Measurements from ENCODE around the gene CHCHD1.
A peak's percentile ranks its signal among the peaks of the same experiment; 100 is the strongest.

Gene CHCHD1

DNA sequence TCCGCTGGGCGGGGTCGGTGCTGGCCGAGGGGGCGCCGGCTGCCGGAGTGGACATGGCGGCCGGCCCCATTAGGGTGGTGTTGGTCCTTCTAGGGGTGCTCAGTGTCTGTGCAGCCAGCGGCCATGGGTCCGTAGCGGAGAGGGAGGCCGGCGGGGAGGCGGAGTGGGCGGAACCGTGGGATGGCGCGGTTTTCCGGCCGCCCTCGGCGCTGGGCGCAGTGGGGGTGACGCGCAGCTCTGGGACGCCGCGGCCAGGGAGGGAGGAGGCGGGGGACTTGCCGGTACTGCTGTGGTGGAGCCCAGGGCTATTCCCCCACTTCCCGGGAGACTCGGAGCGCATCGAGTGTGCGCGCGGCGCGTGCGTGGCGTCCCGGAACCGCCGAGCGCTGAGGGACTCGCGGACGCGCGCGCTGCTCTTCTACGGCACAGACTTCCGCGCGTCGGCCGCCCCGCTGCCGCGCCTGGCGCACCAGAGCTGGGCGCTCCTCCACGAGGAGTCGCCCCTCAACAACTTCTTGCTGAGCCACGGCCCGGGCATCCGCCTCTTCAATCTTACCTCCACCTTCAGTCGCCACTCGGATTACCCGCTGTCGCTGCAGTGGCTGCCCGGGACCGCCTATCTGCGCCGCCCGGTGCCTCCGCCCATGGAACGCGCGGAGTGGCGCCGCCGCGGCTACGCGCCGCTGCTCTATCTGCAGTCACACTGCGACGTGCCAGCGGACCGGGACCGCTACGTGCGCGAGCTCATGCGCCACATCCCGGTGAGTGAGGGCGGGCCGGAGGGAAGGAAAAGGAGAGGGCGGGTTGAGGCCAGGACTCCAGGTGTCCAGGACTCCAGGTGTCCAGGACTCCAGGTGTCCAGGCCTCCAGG lies 9.3 kb upstream of the CHCHD1 start:
- H3K36me3 ChIP-seq (ENCODE audit: control insufficient read depth, insufficient read depth, low read length): peaks cover 11% of the 10 kb centered on the region
- H3K4me3 ChIP-seq (ENCODE audit: low read depth, low read length): peak overlapping the region; percentile 77
- H3K27me3 ChIP-seq (ENCODE audit: control insufficient read depth, insufficient read depth, low read length): no peaks in the 10 kb centered on the region
- H3K9me3 ChIP-seq (ENCODE audit: control insufficient read depth, insufficient read depth, low read length): no peaks in the 10 kb centered on the region
- H3K9ac ChIP-seq (ENCODE audit: low read depth, low read length): peak overlapping the region; percentile 83
- peaks cover 4% of the 10 kb centered on the region for H3K4me1 ChIP-seq (ENCODE audit: control insufficient read depth, insufficient read depth, low read length)

DNA sequence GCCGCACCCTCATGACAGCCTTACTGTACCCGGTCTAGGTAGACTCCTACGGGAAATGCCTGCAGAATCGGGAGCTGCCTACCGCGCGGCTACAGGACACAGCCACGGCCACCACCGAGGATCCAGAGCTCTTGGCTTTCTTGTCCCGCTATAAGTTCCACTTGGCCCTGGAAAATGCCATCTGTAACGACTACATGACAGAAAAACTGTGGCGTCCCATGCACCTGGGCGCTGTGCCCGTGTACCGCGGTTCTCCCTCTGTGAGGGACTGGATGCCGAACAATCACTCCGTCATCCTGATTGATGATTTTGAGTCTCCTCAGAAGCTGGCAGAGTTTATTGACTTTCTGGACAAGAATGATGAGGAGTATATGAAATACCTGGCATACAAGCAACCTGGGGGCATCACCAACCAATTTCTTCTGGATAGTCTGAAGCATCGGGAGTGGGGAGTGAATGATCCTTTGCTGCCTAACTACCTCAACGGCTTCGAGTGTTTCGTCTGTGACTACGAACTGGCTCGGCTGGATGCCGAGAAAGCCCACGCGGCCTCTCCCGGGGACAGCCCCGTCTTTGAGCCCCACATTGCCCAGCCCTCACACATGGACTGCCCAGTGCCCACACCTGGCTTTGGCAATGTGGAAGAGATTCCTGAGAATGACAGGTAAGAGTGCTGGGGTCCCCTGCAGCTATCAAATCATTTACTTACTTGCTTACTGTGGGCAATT lies 8.5 kb upstream of the CHCHD1 start:
- peak overlapping the region; percentile 77 for H3K4me3 ChIP-seq (ENCODE audit: low read depth, low read length)
- peak overlapping the region; percentile 83 for H3K9ac ChIP-seq (ENCODE audit: low read depth, low read length)
- H3K4me1 ChIP-seq (ENCODE audit: control insufficient read depth, insufficient read depth, low read length): peaks cover 4% of the 10 kb centered on the region
- no peaks in the 10 kb centered on the region for H3K27me3 ChIP-seq (ENCODE audit: control insufficient read depth, insufficient read depth, low read length)
- peaks cover 8% of the 10 kb centered on the region for H3K36me3 ChIP-seq (ENCODE audit: control insufficient read depth, insufficient read depth, low read length)
- no peaks in the 10 kb centered on the region for H3K9me3 ChIP-seq (ENCODE audit: control insufficient read depth, insufficient read depth, low read length)

DNA sequence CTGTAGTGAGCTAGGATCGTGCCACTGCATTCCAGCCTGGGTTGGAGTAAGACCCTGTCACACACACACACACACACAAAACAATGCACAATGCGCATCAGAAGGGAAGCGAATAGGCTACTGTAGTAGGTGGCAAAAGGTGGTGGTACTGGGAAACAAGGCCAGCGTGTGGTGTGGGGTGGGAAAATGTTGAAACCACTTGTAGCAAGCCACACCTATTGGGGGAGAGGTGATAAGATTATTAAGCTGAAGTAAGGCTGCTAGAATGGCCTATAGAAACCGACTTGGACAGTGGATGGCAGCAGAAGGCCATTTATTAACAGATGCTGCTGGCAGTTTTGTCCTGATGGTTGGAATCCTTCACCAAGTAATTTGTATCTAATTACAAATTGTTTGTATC lies 7.2 kb upstream of the CHCHD1 start:
- Histone ChIP-seq H3K4me3 (ENCODE audit: low read depth, low read length) (no peak overlapping the region), H3K4me1 (ENCODE audit: control insufficient read depth, insufficient read depth, low read length) (peaks cover 4% of the 10 kb centered on the region), H3K9ac (ENCODE audit: low read depth, low read length) (no peak overlapping the region), H3K9me3 (ENCODE audit: control insufficient read depth, insufficient read depth, low read length) (no peaks in the 10 kb centered on the region), H3K27me3 (ENCODE audit: control insufficient read depth, insufficient read depth, low read length) (no peaks in the 10 kb centered on the region), H3K36me3 (ENCODE audit: control insufficient read depth, insufficient read depth, low read length) (peaks cover 4% of the 10 kb centered on the region)

DNA sequence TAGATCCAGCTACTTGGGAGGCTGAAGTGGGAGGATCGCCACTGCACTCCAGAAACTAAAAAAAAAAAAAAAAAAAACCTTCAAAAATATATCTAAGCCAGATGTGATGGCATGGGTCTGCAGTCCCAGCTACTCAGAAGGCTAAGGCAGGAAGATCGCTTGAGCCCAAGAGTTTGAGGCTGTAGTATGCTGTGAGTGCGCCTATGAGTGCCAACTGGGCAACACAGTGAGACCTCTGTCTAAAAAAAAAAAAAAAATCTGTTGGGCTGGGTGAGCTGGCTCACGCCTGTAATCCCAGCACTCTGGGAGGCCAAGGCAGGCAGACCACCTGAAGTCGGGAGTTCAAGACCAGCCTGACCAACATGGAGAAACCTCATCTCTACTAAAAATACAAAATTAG lies 2.8 kb upstream of the CHCHD1 start:
- peaks cover 2% of the 10 kb centered on the region for H3K4me1 ChIP-seq (ENCODE audit: control insufficient read depth, insufficient read depth, low read length)
- H3K9me3 ChIP-seq (ENCODE audit: control insufficient read depth, insufficient read depth, low read length): no peaks in the 10 kb centered on the region
- H3K36me3 ChIP-seq (ENCODE audit: control insufficient read depth, insufficient read depth, low read length): peaks cover 4% of the 10 kb centered on the region
- H3K27me3 ChIP-seq (ENCODE audit: control insufficient read depth, insufficient read depth, low read length): no peaks in the 10 kb centered on the region
- no peak overlapping the region for H3K9ac ChIP-seq (ENCODE audit: low read depth, low read length)
- no peak overlapping the region for H3K4me3 ChIP-seq (ENCODE audit: low read depth, low read length)

DNA sequence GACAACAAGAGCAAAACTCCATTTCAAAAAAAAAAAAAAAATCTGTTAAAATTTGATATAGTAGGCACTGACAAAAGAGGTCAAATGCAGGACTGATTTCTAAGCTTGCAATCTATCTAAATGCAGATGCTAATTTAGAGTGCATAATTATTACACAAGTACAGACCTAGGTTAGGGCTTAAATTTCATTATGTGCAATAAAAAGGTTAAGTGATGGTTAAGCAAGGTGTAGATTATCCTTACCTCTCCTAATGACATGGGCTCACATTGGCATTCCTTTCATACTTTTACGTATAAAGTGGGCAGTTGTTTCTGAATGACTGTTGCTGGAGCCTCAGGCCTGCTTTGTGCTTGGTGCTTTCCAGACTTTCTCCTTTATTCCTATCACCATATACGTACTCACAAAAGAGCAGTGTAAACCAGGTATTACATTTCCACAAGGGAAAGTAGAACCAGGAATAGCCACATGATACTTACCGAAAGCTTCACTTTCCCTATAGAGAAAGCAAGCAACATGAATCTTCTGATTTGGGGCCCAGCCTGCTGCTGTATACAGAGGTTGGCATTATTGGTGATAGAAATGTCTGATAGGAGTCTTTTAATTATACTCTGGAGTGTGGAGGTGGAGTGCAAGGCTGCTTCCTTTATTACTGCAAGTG lies 2.2 kb upstream of the CHCHD1 start:
- peaks cover 2% of the 10 kb centered on the region for H3K4me1 ChIP-seq (ENCODE audit: control insufficient read depth, insufficient read depth, low read length)
- H3K4me3 ChIP-seq (ENCODE audit: low read depth, low read length): no peak overlapping the region
- peaks cover 4% of the 10 kb centered on the region for H3K36me3 ChIP-seq (ENCODE audit: control insufficient read depth, insufficient read depth, low read length)
- H3K9ac ChIP-seq (ENCODE audit: low read depth, low read length): no peak overlapping the region
- H3K9me3 ChIP-seq (ENCODE audit: control insufficient read depth, insufficient read depth, low read length): no peaks in the 10 kb centered on the region
- H3K27me3 ChIP-seq (ENCODE audit: control insufficient read depth, insufficient read depth, low read length): no peaks in the 10 kb centered on the region

DNA sequence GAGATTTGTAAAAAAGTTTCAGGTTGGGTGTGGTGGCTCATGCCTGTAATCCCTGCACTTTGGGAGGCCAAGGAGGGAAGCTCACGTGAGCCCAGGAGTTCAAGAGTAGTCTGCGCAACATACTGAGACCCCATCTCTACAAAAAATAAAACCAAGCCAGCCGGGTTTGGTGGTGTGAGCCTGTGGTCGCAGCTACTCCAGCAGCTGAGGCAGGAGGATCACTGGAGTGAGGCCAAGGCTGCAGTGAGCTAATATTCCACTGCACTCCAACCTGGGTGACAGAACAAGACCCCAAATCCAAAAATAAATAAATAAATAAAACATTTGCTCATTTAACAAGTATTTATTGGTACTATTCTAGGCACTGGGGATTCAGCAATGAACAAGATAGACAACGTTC lies 1.5 kb upstream of the CHCHD1 start:
- Histone ChIP-seq H3K27me3 (ENCODE audit: control insufficient read depth, insufficient read depth, low read length) (no peaks in the 10 kb centered on the region), H3K4me1 (ENCODE audit: control insufficient read depth, insufficient read depth, low read length) (peaks cover 2% of the 10 kb centered on the region), H3K9me3 (ENCODE audit: control insufficient read depth, insufficient read depth, low read length) (no peaks in the 10 kb centered on the region), H3K9ac (ENCODE audit: low read depth, low read length) (no peak overlapping the region), H3K36me3 (ENCODE audit: control insufficient read depth, insufficient read depth, low read length) (peaks cover 4% of the 10 kb centered on the region), H3K4me3 (ENCODE audit: low read depth, low read length) (peak overlapping the region; percentile 88)

DNA sequence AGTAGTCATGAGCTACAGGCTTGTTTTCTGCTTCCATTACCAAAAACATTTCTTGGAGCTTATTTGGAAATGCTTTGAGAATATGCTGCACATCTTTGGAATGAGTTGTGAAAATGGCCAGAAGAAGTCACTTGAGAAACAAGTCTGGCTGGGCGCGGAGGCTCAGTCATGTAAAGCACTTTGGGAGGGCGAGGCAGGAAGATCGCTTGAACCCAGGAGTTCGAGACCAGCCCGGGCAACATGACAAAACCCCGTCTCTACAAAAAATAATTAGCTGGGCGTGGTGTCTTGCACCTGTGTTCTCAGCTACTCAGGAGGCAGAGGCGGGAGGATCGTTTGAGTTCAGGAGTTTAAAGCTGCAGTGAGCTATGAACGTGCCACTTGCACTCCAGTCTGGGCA lies 882 bp upstream of the CHCHD1 start:
- peaks cover 2% of the 10 kb centered on the region for H3K4me1 ChIP-seq (ENCODE audit: control insufficient read depth, insufficient read depth, low read length)
- H3K9me3 ChIP-seq (ENCODE audit: control insufficient read depth, insufficient read depth, low read length): no peaks in the 10 kb centered on the region
- no peaks in the 10 kb centered on the region for H3K27me3 ChIP-seq (ENCODE audit: control insufficient read depth, insufficient read depth, low read length)
- H3K36me3 ChIP-seq (ENCODE audit: control insufficient read depth, insufficient read depth, low read length): peaks cover 4% of the 10 kb centered on the region
- peak overlapping the region; percentile 91 for H3K9ac ChIP-seq (ENCODE audit: low read depth, low read length)
- peak overlapping the region; percentile 88 for H3K4me3 ChIP-seq (ENCODE audit: low read depth, low read length)

DNA sequence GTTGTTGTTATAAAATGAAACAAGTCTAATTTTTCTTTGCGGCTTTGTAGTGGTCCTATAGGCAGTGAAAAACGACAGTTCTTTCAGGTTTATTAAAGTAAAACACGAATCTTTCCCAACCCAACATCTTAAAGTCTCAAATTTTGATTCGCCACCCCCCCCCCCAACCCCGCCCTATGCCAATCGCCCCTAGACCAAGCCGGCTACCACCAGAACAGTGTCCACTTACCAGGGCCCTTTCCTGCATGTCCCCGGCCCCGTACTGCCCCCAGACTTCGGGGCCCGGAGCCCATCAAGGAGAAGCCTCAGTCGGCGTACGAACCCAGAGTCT lies 335 bp upstream of the CHCHD1 start:
- peak overlapping the region; percentile 91 for H3K9ac ChIP-seq (ENCODE audit: low read depth, low read length)
- H3K9me3 ChIP-seq (ENCODE audit: control insufficient read depth, insufficient read depth, low read length): no peaks in the 10 kb centered on the region
- H3K4me1 ChIP-seq (ENCODE audit: control insufficient read depth, insufficient read depth, low read length): peaks cover 4% of the 10 kb centered on the region
- peaks cover 4% of the 10 kb centered on the region for H3K36me3 ChIP-seq (ENCODE audit: control insufficient read depth, insufficient read depth, low read length)
- H3K4me3 ChIP-seq (ENCODE audit: low read depth, low read length): peak overlapping the region; percentile 88
- H3K27me3 ChIP-seq (ENCODE audit: control insufficient read depth, insufficient read depth, low read length): no peaks in the 10 kb centered on the region

DNA sequence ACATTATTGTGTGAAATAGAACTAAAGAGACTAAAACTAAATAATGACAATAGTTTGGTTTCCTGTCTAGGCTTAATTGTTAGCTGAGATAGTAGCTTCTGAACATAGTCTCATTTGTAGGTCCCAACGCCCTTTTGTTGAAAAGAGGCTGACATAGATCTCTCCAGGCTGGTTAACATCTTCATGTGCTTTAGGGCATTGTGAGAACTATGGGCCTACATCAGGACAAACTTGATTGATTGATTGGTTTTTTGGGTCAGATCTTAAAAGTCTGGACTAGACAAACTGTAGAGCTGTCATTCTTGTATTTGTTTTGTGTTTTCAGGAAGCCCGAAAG lies 869 bp downstream of the CHCHD1 start:
- Histone ChIP-seq H3K36me3 (ENCODE audit: control insufficient read depth, insufficient read depth, low read length) (peaks cover 4% of the 10 kb centered on the region), H3K27me3 (ENCODE audit: control insufficient read depth, insufficient read depth, low read length) (no peaks in the 10 kb centered on the region), H3K4me3 (ENCODE audit: low read depth, low read length) (peak overlapping the region; percentile 88), H3K4me1 (ENCODE audit: control insufficient read depth, insufficient read depth, low read length) (peaks cover 6% of the 10 kb centered on the region), H3K9me3 (ENCODE audit: control insufficient read depth, insufficient read depth, low read length) (no peaks in the 10 kb centered on the region), H3K9ac (ENCODE audit: low read depth, low read length) (peak overlapping the region; percentile 91)

DNA sequence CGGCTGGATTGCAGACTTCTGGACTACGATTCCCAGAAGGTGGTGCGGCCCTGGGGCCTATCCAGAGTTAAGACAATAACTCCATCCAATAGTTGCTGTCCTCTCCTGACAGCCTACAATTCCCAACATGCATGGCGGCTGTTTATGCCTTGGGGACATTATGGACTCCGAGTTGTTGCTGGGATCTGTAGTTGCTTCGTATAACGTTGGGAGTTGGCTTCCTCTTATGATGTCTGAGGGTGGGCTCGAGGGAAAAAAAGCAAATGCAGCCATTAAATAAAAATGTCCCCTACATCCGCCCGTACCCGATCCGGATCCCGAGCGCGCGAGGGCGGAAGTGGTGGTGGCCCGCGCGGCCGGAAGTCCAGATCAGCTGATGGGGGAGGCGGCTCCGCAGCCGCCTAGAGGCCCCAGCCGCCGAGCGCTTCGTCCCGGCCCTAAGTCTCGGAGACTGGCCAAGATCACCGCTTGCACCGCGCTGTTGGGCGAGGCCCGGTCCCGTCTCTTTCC lies 3.4 kb downstream of the CHCHD1 start, which contains the start of gene ZSWIM8:
ZSWIM8 (plus strand) TSS at position 396 of the 510 bp plus-strand sequence. CDS start 273 bp downstream, outside the sequence.
- Histone ChIP-seq H3K9ac (ENCODE audit: low read depth, low read length) (peak within 1 kb of the TSS; percentile 37), H3K9me3 (ENCODE audit: control insufficient read depth, insufficient read depth, low read length) (no peaks in the 10 kb centered on the region), H3K36me3 (ENCODE audit: control insufficient read depth, insufficient read depth, low read length) (peaks cover 9% of the 10 kb centered on the region), H3K4me1 (ENCODE audit: control insufficient read depth, insufficient read depth, low read length) (peaks cover 6% of the 10 kb centered on the region), H3K4me3 (ENCODE audit: low read depth, low read length) (peak within 1 kb of the TSS; percentile 79), H3K27me3 (ENCODE audit: control insufficient read depth, insufficient read depth, low read length) (no peaks in the 10 kb centered on the region)

DNA sequence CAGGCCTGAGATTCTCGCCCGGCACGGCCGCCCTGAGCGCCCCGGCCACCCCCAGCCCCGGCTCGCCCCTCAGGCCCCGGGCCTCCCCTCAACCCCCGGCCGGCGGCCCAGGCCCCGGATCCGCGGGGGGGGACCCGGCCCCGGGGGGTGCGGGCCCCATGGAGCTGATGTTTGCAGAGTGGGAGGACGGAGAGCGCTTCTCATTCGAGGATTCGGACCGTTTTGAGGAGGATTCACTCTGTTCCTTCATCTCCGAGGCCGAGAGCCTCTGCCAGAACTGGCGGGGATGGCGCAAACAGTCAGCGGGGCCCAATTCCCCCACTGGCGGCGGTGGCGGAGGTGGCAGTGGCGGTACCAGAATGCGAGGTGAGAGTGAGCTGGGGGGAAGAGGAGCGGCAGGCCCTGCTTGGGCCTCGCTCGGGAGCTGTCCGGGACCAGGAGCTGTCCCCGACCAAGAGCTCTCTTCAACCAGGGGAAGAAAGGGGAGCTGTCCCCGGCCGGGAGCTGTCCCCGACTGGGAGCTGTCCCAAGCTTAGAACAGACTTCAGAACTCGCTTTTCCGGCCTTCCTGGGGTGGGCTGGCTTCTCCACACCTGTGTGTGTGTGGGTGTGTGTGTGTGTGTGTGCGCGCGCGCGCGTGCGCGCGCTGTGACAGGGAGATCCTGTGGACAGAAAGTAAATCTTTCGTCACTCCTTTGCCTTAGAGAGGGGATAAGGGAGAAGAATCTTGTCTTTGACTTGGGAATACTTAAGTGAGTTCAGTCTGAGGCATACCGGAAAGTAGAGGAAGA lies 4.1 kb downstream of the CHCHD1 start:
- H3K4me3 ChIP-seq (ENCODE audit: low read depth, low read length): peak overlapping the region; percentile 79
- H3K9me3 ChIP-seq (ENCODE audit: control insufficient read depth, insufficient read depth, low read length): no peaks in the 10 kb centered on the region
- H3K9ac ChIP-seq (ENCODE audit: low read depth, low read length): peak overlapping the region; percentile 37
- no peaks in the 10 kb centered on the region for H3K27me3 ChIP-seq (ENCODE audit: control insufficient read depth, insufficient read depth, low read length)
- peaks cover 11% of the 10 kb centered on the region for H3K36me3 ChIP-seq (ENCODE audit: control insufficient read depth, insufficient read depth, low read length)
- peaks cover 4% of the 10 kb centered on the region for H3K4me1 ChIP-seq (ENCODE audit: control insufficient read depth, insufficient read depth, low read length)

All from iPS-15b (cell line).